Spleen (tissue), 11 donors: ENCODE results near the gene PPARA. TPM values are rescaled to one million over a fixed set of nuclear protein-coding genes. Genes with fewer than 3 reads are reported as not detected.

Experiments used
- DNase-seq: peaks from one replicate; pipeline ENCODE4 v3.0.0-alpha.2; 2020
- H3K27ac ChIP-seq, 8 donors: fragments of 200-600 bp; sonication (generic) in 7 of 8; 1 replicate in 4 of 8; 2 replicates in 4 of 8; pipeline versions ENCODE4 v1.5.0 to v1.8.0; 2016 to 2021; ENCODE audit warnings: inconsistent platforms in 4 of 8, mild to moderate bottlenecking in 4 of 8, moderate library complexity in 1 of 8
- H3K27me3 ChIP-seq, 7 donors: fragments of 200-600 bp; sonication (generic) in 6 of 7; replicated peaks in 1 of 7; 1 replicate in 4 of 7; 2 replicates in 3 of 7; pipeline versions ENCODE4 v1.5.0 to v1.8.0; 2016 to 2021; ENCODE audit warnings: inconsistent platforms in 3 of 7, mild to moderate bottlenecking in 1 of 7
- H3K36me3 ChIP-seq, 6 donors: fragments of 200-600 bp; sonication (generic) in 5 of 6; 1 replicate in 4 of 6; 2 replicates in 2 of 6; pipeline versions ENCODE4 v1.5.0 to v1.8.0; 2016 to 2021; ENCODE audit warnings: inconsistent platforms in 2 of 6
- H3K4me1 ChIP-seq, 6 donors: fragments of 200-600 bp; sonication (generic) in 5 of 6; 1 replicate in 3 of 6; 2 replicates in 3 of 6; pipeline versions ENCODE4 v1.5.0 to v1.8.0; 2016 to 2021; ENCODE audit warnings: inconsistent platforms in 3 of 6
- H3K4me3 ChIP-seq, 8 donors: fragments of 200-600 bp; sonication (generic) in 7 of 8; 1 replicate in 4 of 8; 2 replicates in 4 of 8; pipeline versions ENCODE4 v1.5.0 to v1.8.0; 2016 to 2021; ENCODE audit warnings: inconsistent platforms in 4 of 8, mild to moderate bottlenecking in 4 of 8, moderate library complexity in 2 of 8
- H3K9me3 ChIP-seq, 8 donors: fragments of 200-600 bp; sonication (generic) in 7 of 8; 1 replicate in 4 of 8; 2 replicates in 4 of 8; pipeline versions ENCODE4 v1.5.0 to v1.8.0; 2016 to 2021; ENCODE audit warnings: inconsistent platforms in 4 of 8
- POLR2A ChIP-seq, 3 donors: fragments of 450-650 bp; IDR thresholded peaks; one replicate each; pipeline ENCODE4 v1.5.1; 2017; ENCODE audit warnings: antibody characterized with exemption in 3 of 3, mild to moderate bottlenecking in 1 of 3
- POLR2AphosphoS5 ChIP-seq, 3 donors: sonication (generic); formaldehyde crosslinking; IDR thresholded peaks; one replicate each; pipeline ENCODE4 v1.5.1; 2017; ENCODE audit warnings: antibody characterized with exemption in 3 of 3
- WGBS, 5 donors: extraction: QIAGEN DNeasy Blood & Tissue Kit in 3 of 5; methylation state at CpG; one replicate each; pipeline versions ENCODE4 v1.1.5 to v1.1.7; 2013 to 2018; 5-methylcytosine and 5-hydroxymethylcytosine counted together
- intact Hi-C: fragments of 100-400 bp; cut with DNase I; formaldehyde crosslinking; loops from one replicate; pipeline ENCODE4 v1.15.0; 2023; ENCODE audit warnings: low total_unique reads
- polyA plus RNA-seq, 3 donors: library from polyadenylated mRNA; stranded (reverse); fragments of 200-250 nt; gene quantifications; one replicate each; pipeline ENCODE4 v1.2.1, GENCODE V29; 2013
- total RNA-seq, 7 donors: library from RNA; depleted of rRNA in 3 of 7; stranded (reverse); fragments of >200 nt in 3 of 7; fragmentation: NEBNext Ultra II Directional in 4 of 7; extraction: Animal tissue kit (Norgen Biotek cat#: 25700) in 4 of 7; gene quantifications; one replicate each; pipeline versions ENCODE4 v1.1.0 to v1.2.1, GENCODE V29; 2016 to 2021
- TF ChIP-seq, protein P1 (sequence below), 11 experiments: fragments of 200-600 bp in 7 of 11; fragments of 450-650 bp in 4 of 11; sonication (generic) in 4 of 11; IDR thresholded peaks in 8 of 11; conservative IDR thresholded peaks in 3 of 11; 1 replicate in 7 of 11; 2 replicates in 4 of 11; pipeline versions ENCODE4 v1.4.0 to v1.8.0; 2016 to 2021; ENCODE audit warnings: antibody characterized with exemption in 11 of 11, inconsistent platforms in 4 of 11, mild to moderate bottlenecking in 1 of 11
- donor health status: healthy with polysubstance abuse.
- donor health status: DM: no; HTN: no; CAD: no; lungs with moderate emphysema.
- donor health status: DM: no; HTN: no; CAD: no.
- donor health status: Bipolar disorder and iron deficiency.
- donor health status: healthy.
- donor health status: DM: no; HTN: no; CAD: no.
- donor health status: DM: yes; HTN: yes; CAD: no.

The PPARA gene
- total and polyA plus RNA-seq, 10 donors: 2.0 to 40.9 (median 22.6) TPM

DNA sequence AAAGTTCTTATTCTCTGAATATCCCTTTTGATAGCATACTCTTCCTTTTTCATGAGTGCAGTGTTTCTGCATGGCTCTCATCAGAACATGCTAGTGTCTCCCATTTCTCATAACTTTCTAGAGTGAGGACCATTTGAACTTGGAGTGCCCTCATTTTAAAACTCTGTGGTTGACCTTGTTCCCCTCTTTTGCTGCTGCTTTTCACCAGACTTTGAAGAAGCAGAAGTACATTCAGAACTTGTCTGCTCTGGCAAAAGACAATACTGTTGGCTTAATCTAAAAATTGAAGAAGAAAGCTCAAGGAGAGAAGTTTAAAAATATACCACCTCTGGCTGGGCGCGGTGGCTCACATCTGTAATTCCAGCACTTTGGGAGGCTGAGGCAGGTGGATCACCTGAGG lies 35.0 kb downstream of the PPARA start:
- no peak for TF ChIP-seq POLR2AphosphoS5 (IDR thresholded peaks at IDR 0.05)
- TF ChIP-seq, protein P1, sequence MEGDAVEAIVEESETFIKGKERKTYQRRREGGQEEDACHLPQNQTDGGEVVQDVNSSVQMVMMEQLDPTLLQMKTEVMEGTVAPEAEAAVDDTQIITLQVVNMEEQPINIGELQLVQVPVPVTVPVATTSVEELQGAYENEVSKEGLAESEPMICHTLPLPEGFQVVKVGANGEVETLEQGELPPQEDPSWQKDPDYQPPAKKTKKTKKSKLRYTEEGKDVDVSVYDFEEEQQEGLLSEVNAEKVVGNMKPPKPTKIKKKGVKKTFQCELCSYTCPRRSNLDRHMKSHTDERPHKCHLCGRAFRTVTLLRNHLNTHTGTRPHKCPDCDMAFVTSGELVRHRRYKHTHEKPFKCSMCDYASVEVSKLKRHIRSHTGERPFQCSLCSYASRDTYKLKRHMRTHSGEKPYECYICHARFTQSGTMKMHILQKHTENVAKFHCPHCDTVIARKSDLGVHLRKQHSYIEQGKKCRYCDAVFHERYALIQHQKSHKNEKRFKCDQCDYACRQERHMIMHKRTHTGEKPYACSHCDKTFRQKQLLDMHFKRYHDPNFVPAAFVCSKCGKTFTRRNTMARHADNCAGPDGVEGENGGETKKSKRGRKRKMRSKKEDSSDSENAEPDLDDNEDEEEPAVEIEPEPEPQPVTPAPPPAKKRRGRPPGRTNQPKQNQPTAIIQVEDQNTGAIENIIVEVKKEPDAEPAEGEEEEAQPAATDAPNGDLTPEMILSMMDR (IDR thresholded peaks at IDR 0.05 in 8 of 11, conservative IDR thresholded peaks at IDR 0.05 in 3 of 11): no peak
- no peak for TF ChIP-seq POLR2A (IDR thresholded peaks at IDR 0.05)
- no peak overlapping the region for H3K4me3 ChIP-seq
- WGBS, 5 donors: 83 to 95% (median 86%) methylated on average over 2 of the region's 2 CpGs
- H3K4me1 ChIP-seq: no peaks in the 10 kb centered on the region
- peaks cover 8 to 19% (median 16%) of the 10 kb centered on the region in 8 donors for H3K9me3 ChIP-seq
- intact Hi-C loops: no loop called here
- peaks cover 0 to 80% (median 18%) of the 10 kb centered on the region in 6 donors for H3K36me3 ChIP-seq
- no peak overlapping the region for H3K27ac ChIP-seq
- H3K27me3 ChIP-seq: no peaks in the 10 kb centered on the region
- no peak for DNase-seq

DNA sequence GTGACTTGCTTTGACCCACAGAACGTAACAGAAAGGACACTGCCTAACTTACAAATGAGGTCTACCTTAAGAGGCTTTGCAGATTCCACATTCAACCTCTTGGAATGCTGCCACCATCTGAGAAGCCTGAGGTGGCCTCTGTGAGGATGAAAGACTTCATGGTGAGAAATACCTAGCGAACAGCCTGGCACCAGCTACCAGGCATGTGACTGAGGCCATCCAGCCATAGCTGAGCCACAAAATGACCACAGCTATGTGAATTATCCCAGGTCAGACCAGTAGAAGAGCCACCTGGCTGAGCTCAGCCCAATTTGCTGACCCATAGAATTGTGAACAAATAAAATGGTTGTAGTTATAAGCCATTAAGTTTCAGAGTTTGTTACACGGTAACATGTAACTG lies 37.5 kb downstream of the PPARA start:
- H3K27me3 ChIP-seq: no peaks in the 10 kb centered on the region
- no peaks in the 10 kb centered on the region for H3K9me3 ChIP-seq
- TF ChIP-seq POLR2AphosphoS5 (IDR thresholded peaks at IDR 0.05) (no peak), POLR2A (IDR thresholded peaks at IDR 0.05) (no peak)
- TF ChIP-seq, protein P1 (IDR thresholded peaks at IDR 0.05 in 8 of 11, conservative IDR thresholded peaks at IDR 0.05 in 3 of 11): no peak
- no peak overlapping the region for H3K27ac ChIP-seq
- H3K4me1 ChIP-seq: peaks cover 0 to 14% (median 1%) of the 10 kb centered on the region in 6 donors
- peaks cover 0 to 70% (median 2%) of the 10 kb centered on the region in 6 donors for H3K36me3 ChIP-seq
- 89 to 98% (median 95%) methylated on average over 3 of the region's 3 CpGs for WGBS, 5 donors
- H3K4me3 ChIP-seq: no peak overlapping the region
- no peak for DNase-seq
- intact Hi-C loops: no loop called here

DNA sequence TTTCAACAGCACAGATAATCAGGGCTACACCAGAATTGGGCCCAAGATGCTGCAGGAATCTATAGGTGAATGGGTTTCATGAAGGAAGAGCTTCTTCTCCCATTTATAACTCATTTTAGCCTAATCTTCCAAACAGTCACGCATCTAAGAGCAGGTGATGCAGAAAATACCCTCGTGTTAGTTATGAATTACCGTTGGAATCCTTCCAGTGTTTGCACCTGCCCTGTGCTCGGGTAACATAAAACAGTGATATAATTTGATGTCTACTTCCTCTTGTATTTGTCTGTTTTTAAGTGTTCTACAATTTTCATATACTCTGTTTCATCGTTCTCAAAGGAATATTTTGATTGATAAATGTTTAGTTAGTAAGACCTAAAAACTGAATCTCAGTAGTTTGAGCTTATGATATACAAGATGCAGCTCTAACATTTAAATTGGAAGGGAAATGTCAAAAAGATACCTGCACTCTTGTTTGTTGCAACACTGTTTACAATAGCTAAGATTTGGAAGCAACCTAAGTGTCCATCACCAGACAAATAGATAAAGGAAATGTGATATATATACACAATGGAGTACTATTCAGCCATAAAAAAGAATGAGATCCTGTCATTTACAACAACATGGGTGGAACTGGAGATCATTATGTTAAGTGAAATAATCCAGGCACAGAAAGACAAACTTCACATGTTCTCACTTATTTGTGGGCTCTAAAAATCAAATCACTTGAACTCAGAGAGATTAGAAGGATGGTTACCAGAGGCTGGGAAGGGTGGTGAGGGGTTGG lies 42.1 kb downstream of the PPARA start:
- Histone ChIP-seq H3K36me3 (peaks cover 0 to 43% (median 0%) of the 10 kb centered on the region in 6 donors), H3K4me1 (peaks cover 0 to 21% (median 4%) of the 10 kb centered on the region in 6 donors), H3K27me3 (no peaks in the 10 kb centered on the region), H3K4me3 (no peak overlapping the region), H3K27ac (no peak overlapping the region), H3K9me3 (no peaks in the 10 kb centered on the region)
- TF ChIP-seq POLR2A (IDR thresholded peaks at IDR 0.05): no peak
- TF ChIP-seq POLR2AphosphoS5 (IDR thresholded peaks at IDR 0.05): no peak
- TF ChIP-seq, protein P1 (IDR thresholded peaks at IDR 0.05 in 8 of 11, conservative IDR thresholded peaks at IDR 0.05 in 3 of 11): no peak
- intact Hi-C loops: no loop called here
- WGBS, 5 donors: 80 to 92% (median 87%) methylated on average over 5 of the region's 5 CpGs
- no peak for DNase-seq

GRCh38 chr22:46193898-46194310 lies 43.6 kb downstream of the PPARA start:
- Histone ChIP-seq H3K4me1 (peaks cover 0 to 21% (median 4%) of the 10 kb centered on the region in 6 donors), H3K36me3 (peaks cover 0 to 37% (median 3%) of the 10 kb centered on the region in 6 donors), H3K27me3 (no peaks in the 10 kb centered on the region), H3K27ac (no peak overlapping the region), H3K9me3 (no peaks in the 10 kb centered on the region), H3K4me3 (no peak overlapping the region)
- WGBS, 5 donors: 50 to 76% (median 59%) methylated on average over 5 to 8 of the region's 8 CpGs
- DNase-seq: no peak
- TF ChIP-seq POLR2AphosphoS5 (IDR thresholded peaks at IDR 0.05) (peak in 1 of 3 donors; percentile 44), POLR2A (IDR thresholded peaks at IDR 0.05) (no peak)
- TF ChIP-seq, protein P1 (IDR thresholded peaks at IDR 0.05 in 8 of 11, conservative IDR thresholded peaks at IDR 0.05 in 3 of 11): no peak
- intact Hi-C loops: no loop called here
